HG03045 (cell line): ENCODE results near the gene ATG4B.

Experiments used
- ATAC-seq: cut with Tn5 transposase; IDR thresholded peaks from one replicate; pipeline ENCODE4 v1.9.1; 2021; ENCODE audit warnings: mild to moderate bottlenecking, moderate library complexity; ENCODE audit not compliant: unreplicated experiment

The ATG4B gene

GRCh38 chr2:241612156-241613016 is 25.1 kb upstream of the ATG4B start:
- no peak for ATAC-seq

GRCh38 chr2:241613017-241613780 is 24.3 kb upstream of the ATG4B start:
- no peak for ATAC-seq

- no peak for ATAC-seq
These were observed 22.5 kb upstream of the ATG4B start for GRCh38 chr2:241615041-241615440.

- no peak for ATAC-seq
These were observed 21.9 kb upstream of the ATG4B start for GRCh38 chr2:241615522-241616052.

- ATAC-seq: no peak
These were observed 21.0 kb upstream of the ATG4B start for GRCh38 chr2:241616168-241617125.

GRCh38 chr2:241617431-241618154 is 19.9 kb upstream of the ATG4B start:
- ATAC-seq: no peak

- ATAC-seq: no peak
These were observed 19.1 kb upstream of the ATG4B start for GRCh38 chr2:241618296-241618805.

- no peak for ATAC-seq
These were observed 18.7 kb upstream of the ATG4B start for GRCh38 chr2:241618829-241619228.

- ATAC-seq: no peak
These were observed 17.7 kb upstream of the ATG4B start for GRCh38 chr2:241619597-241620418.

- no peak for ATAC-seq
These were observed 17.1 kb upstream of the ATG4B start for GRCh38 chr2:241620419-241620769.

GRCh38 chr2:241627675-241628074 is 9.8 kb upstream of the ATG4B start:
- no peak for ATAC-seq

- ATAC-seq: no peak
These were observed 7.6 kb upstream of the ATG4B start for GRCh38 chr2:241629762-241630435.

GRCh38 chr2:241632478-241633325 is 4.8 kb upstream of the ATG4B start:
- no peak for ATAC-seq

- ATAC-seq: no peak
These were observed 3.9 kb upstream of the ATG4B start for GRCh38 chr2:241633561-241633960.

GRCh38 chr2:241635756-241636155 is 1.7 kb upstream of the ATG4B start:
- no peak for ATAC-seq

GRCh38 chr2:241636182-241637017 is 1.1 kb upstream of the ATG4B start:
- ATAC-seq: peak; percentile 27
